HepG2 (cell line): ENCODE measurements around the gene TBC1D14.

Source experiments
- TF ChIP-seq, protein P1 (sequence below): IDR thresholded peaks from 2 replicates; pipeline ENCODE4 v1.6.1; 2016; ENCODE audit warnings: low read depth, borderline replicate concordance
- TF ChIP-seq, protein P2 (sequence below): sonication (generic); formaldehyde crosslinking; IDR thresholded peaks from 2 replicates; pipeline ENCODE4 v1.8.1; 2023; ENCODE audit warnings: mild to moderate bottlenecking, missing genetic modification reagents
- TF ChIP-seq, protein P3 (sequence below): sonication (generic); formaldehyde crosslinking; IDR thresholded peaks from 2 replicates; pipeline ENCODE4 v1.5.1; 2020; ENCODE audit warnings: missing genetic modification reagents, mild to moderate bottlenecking, borderline replicate concordance
- TF ChIP-seq, protein P4 (sequence below): sonication (generic); formaldehyde crosslinking; IDR thresholded peaks from 2 replicates; pipeline ENCODE4 v1.5.0; 2020; ENCODE audit warnings: mild to moderate bottlenecking, missing genetic modification reagents, moderate library complexity

DNA sequence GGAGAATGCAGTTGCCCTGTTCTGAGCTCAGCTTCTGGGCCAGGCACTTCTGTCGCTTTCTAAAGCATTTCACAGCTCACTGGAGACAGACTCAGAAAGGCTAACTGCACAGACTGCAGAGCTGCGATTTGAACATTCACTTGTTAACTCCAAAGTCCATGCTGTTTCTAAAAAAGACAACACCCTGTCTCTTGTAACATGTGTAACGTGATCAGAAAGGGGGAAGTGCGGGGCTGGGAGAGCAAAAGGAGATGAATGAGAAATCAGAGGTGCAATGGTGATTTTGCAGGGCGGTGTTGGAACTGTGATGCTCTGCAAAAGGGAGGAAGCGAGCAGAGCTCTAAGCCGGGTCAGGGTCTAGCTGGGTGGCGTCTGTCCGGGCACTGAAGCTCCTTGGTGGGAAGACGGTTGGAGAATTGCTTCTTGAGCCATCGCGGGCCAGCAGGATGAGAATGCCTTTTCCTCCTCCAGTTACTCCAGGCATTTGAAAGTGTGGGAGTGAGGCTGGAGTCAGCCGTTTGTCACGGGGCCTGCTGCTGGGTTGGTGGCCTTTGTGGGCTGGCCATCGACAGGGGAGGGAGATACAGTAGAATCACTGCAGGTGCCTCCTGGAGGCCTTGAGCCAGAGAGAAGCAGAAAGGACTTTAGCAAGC is 20.3 kb downstream of the TBC1D14 start:
- TF ChIP-seq, protein P1, sequence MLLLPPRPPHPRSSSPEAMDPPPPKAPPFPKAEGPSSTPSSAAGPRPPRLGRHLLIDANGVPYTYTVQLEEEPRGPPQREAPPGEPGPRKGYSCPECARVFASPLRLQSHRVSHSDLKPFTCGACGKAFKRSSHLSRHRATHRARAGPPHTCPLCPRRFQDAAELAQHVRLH (CRISPR knock-in tag) = no peak
- TF ChIP-seq, protein P2, sequence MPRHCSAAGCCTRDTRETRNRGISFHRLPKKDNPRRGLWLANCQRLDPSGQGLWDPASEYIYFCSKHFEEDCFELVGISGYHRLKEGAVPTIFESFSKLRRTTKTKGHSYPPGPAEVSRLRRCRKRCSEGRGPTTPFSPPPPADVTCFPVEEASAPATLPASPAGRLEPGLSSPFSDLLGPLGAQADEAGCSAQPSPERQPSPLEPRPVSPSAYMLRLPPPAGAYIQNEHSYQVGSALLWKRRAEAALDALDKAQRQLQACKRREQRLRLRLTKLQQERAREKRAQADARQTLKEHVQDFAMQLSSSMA (CRISPR knock-in tag) = no peak
- TF ChIP-seq, protein P3, sequence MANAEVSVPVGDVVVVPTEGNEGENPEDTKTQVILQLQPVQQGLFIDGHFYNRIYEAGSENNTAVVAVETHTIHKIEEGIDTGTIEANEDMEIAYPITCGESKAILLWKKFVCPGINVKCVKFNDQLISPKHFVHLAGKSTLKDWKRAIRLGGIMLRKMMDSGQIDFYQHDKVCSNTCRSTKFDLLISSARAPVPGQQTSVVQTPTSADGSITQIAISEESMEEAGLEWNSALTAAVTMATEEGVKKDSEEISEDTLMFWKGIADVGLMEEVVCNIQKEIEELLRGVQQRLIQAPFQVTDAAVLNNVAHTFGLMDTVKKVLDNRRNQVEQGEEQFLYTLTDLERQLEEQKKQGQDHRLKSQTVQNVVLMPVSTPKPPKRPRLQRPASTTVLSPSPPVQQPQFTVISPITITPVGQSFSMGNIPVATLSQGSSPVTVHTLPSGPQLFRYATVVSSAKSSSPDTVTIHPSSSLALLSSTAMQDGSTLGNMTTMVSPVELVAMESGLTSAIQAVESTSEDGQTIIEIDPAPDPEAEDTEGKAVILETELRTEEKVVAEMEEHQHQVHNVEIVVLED (CRISPR knock-in tag) = no peak
- TF ChIP-seq, protein P4, sequence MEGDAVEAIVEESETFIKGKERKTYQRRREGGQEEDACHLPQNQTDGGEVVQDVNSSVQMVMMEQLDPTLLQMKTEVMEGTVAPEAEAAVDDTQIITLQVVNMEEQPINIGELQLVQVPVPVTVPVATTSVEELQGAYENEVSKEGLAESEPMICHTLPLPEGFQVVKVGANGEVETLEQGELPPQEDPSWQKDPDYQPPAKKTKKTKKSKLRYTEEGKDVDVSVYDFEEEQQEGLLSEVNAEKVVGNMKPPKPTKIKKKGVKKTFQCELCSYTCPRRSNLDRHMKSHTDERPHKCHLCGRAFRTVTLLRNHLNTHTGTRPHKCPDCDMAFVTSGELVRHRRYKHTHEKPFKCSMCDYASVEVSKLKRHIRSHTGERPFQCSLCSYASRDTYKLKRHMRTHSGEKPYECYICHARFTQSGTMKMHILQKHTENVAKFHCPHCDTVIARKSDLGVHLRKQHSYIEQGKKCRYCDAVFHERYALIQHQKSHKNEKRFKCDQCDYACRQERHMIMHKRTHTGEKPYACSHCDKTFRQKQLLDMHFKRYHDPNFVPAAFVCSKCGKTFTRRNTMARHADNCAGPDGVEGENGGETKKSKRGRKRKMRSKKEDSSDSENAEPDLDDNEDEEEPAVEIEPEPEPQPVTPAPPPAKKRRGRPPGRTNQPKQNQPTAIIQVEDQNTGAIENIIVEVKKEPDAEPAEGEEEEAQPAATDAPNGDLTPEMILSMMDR (CRISPR knock-in tag) = no peak
